ENCODE measurements around the gene CHD6.

CHD6 gene

GRCh38 chr20:41619360-41620100, 1.4 kb upstream of the CHD6 start:
- no peak for FAIRE-seq

- no peak for FAIRE-seq
These were observed 682 bp upstream of the CHD6 start for GRCh38 chr20:41618807-41619311.

- peak; percentile 55 for FAIRE-seq
These were observed 897 bp downstream of the CHD6 start for GRCh38 chr20:41617059-41617901.

- FAIRE-seq: no peak
These were observed 1.9 kb downstream of the CHD6 start for GRCh38 chr20:41616228-41616627.

- no peak for FAIRE-seq
These were observed 2.5 kb downstream of the CHD6 start for GRCh38 chr20:41615676-41616075.

GRCh38 chr20:41615110-41615509, 3.1 kb downstream of the CHD6 start:
- FAIRE-seq: no peak

GRCh38 chr20:41613321-41613720, 4.9 kb downstream of the CHD6 start:
- FAIRE-seq: no peak

- FAIRE-seq: no peak
These were observed 8.7 kb downstream of the CHD6 start for GRCh38 chr20:41609474-41609873.

GRCh38 chr20:41608606-41609005, 9.6 kb downstream of the CHD6 start:
- FAIRE-seq: no peak

GRCh38 chr20:41607791-41608190, 10.4 kb downstream of the CHD6 start:
- no peak for FAIRE-seq

GRCh38 chr20:41604002-41604401, 14.2 kb downstream of the CHD6 start:
- no peak for FAIRE-seq

GRCh38 chr20:41601742-41602141, 16.4 kb downstream of the CHD6 start:
- FAIRE-seq: no peak

GRCh38 chr20:41600926-41601631, 17.1 kb downstream of the CHD6 start:
- FAIRE-seq: no peak

GRCh38 chr20:41599699-41600104, 18.5 kb downstream of the CHD6 start:
- FAIRE-seq: no peak

GRCh38 chr20:41598719-41599118, 19.5 kb downstream of the CHD6 start:
- FAIRE-seq: no peak

- FAIRE-seq: no peak
These were observed 23.5 kb downstream of the CHD6 start for GRCh38 chr20:41594514-41595322.

- FAIRE-seq: no peak
These were observed 25.5 kb downstream of the CHD6 start for GRCh38 chr20:41592516-41593216.

GRCh38 chr20:41587956-41588355, 30.2 kb downstream of the CHD6 start:
- FAIRE-seq: no peak

- no peak for FAIRE-seq
These were observed 30.7 kb downstream of the CHD6 start for GRCh38 chr20:41587523-41587922.

- FAIRE-seq: no peak
These were observed 31.4 kb downstream of the CHD6 start for GRCh38 chr20:41586772-41587171.

GRCh38 chr20:41580350-41580749, 37.8 kb downstream of the CHD6 start:
- no peak for FAIRE-seq
